ENCODE measurements around the gene MAP7D2. TPM values are rescaled to one million over a fixed set of nuclear protein-coding genes. Genes with fewer than 3 reads are reported as not detected.

MAP7D2 gene
- total and polyA plus RNA-seq, 9 of the 15 experiments (the other 6 are each of a cell fraction or from before 2014, with no cell fraction given), result 0.01 to 0.04 (median 0.03) TPM; not detected in 4

GRCh38 chrX:20141281-20142220 lies 24.8 kb upstream of the MAP7D2 start, which contains the start of gene EIF1AX (continued):
- TF ChIP-seq JUNB (CRISPR knock-in tag; conservative IDR thresholded peaks at IDR 0.05), result no peak
- TF ChIP-seq U2AF1 (optimal IDR thresholded peaks at IDR 0.05; ENCODE audit: low read depth, low read length), result peak; percentile 33
- no peak for TF ChIP-seq ZNF77 (CRISPR knock-in tag; IDR thresholded peaks at IDR 0.05)
- TF ChIP-seq MAFK (IDR thresholded peaks at IDR 0.05; ENCODE audit: low read length), result no peak
- TF ChIP-seq CTCF (IDR thresholded peaks at IDR 0.05 in 2 of 3, conservative IDR thresholded peaks at IDR 0.05 in 1 of 3; ENCODE audit: insufficient read depth in 2 of 3, low read depth in 1 of 3, low read length in 3 of 3), result no peak
- TF ChIP-seq KLF13 (tag; IDR thresholded peaks at IDR 0.05; ENCODE audit: borderline replicate concordance, low read depth), result no peak
- no peak for TF ChIP-seq CBX2 (IDR thresholded peaks at IDR 0.05; ENCODE audit: insufficient read depth, low read length, poor library complexity, severe bottlenecking)
- TF ChIP-seq ZNF146 (CRISPR knock-in tag; IDR thresholded peaks at IDR 0.05; ENCODE audit: unreplicated experiment), result no peak
- peak in 1 of 2 experiments; percentile 33; a peak in 1 of 4 replicates for TF ChIP-seq SIN3A (IDR thresholded peaks at IDR 0.05; ENCODE audit: borderline replicate concordance in 2 of 2, control insufficient read depth in 1 of 2, low read depth in 2 of 2, low read length in 2 of 2)
- no peak for TF ChIP-seq HOXB6 (CRISPR knock-in tag; IDR thresholded peaks at IDR 0.05; ENCODE audit: borderline replicate concordance)
- TF ChIP-seq, protein P1, sequence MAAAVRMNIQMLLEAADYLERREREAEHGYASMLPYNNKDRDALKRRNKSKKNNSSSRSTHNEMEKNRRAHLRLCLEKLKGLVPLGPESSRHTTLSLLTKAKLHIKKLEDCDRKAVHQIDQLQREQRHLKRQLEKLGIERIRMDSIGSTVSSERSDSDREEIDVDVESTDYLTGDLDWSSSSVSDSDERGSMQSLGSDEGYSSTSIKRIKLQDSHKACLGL (CRISPR knock-in tag; IDR thresholded peaks at IDR 0.05; ENCODE audit: borderline replicate concordance, poor library complexity, severe bottlenecking), result no peak
- peak; percentile 44; the same call in 1 of the 2 replicates for TF ChIP-seq CREB3L1 (IDR thresholded peaks at IDR 0.05; ENCODE audit: borderline replicate concordance, low read depth)
- TF ChIP-seq E2F4 (CRISPR knock-in tag; IDR thresholded peaks at IDR 0.05; ENCODE audit: low read depth), result no peak
- TF ChIP-seq ZNF24 (IDR thresholded peaks at IDR 0.05), result no peak
- peak; percentile 48; the same call in 1 of the 2 replicates for TF ChIP-seq ZNF444 (CRISPR knock-in tag; IDR thresholded peaks at IDR 0.05)
- no peak for TF ChIP-seq MCM3 (IDR thresholded peaks at IDR 0.05)
- no peak for TF ChIP-seq ILK (tag; IDR thresholded peaks at IDR 0.05; ENCODE audit: borderline replicate concordance, low read depth)
- no peak for TF ChIP-seq ZNF121 (CRISPR knock-in tag; conservative IDR thresholded peaks at IDR 0.05)
- peak; percentile 44 for TF ChIP-seq TAF9B (IDR thresholded peaks at IDR 0.05; ENCODE audit: partially characterized antibody)
- TF ChIP-seq ZNF239 (CRISPR knock-in tag; IDR thresholded peaks at IDR 0.05), result no peak
- TF ChIP-seq HNRNPLL (IDR thresholded peaks at IDR 0.05; ENCODE audit: low read depth, low read length, poor library complexity, severe bottlenecking), result peak; percentile 62
- TF ChIP-seq SMAD3 (CRISPR knock-in tag; conservative IDR thresholded peaks at IDR 0.05), result no peak
